Right lobe of liver (tissue), 4 donors: Measurements from ENCODE around the gene APLF.

ENCODE experiments used
- CTCF ChIP-seq, 4 donors: fragments of 200-600 bp in 3 of 4; fragments of 450-650 bp in 1 of 4; IDR thresholded peaks; one replicate each; pipeline versions ENCODE4 v1.5.1 to v1.8.0; 2016 to 2022; ENCODE audit warnings: antibody characterized with exemption in 4 of 4, mild to moderate bottlenecking in 2 of 4
- POLR2A ChIP-seq: fragments of 450-650 bp; IDR thresholded peaks from one replicate; pipeline ENCODE4 v1.6.1; 2017; ENCODE audit warnings: antibody characterized with exemption, mild to moderate bottlenecking
- donor health status: DM: no; HTN: no; CAD: no.
- donor health status: DM: no; HTN: no; CAD: no.
- donor health status: DM: no; HTN: yes; CAD: no.

GRCh38 chr2:68453761-68454360, 13.5 kb upstream of the APLF start:
- TF ChIP-seq CTCF (IDR thresholded peaks at IDR 0.05) (no peak), POLR2A (no peak)
